HG03457 (cell line): Measurements from ENCODE around the gene CPEB4.

Experiments used
- ATAC-seq: cut with Tn5 transposase; IDR thresholded peaks from one replicate; pipeline ENCODE4 v1.9.1; 2021; ENCODE audit warnings: moderate number of reproducible peaks; ENCODE audit not compliant: unreplicated experiment

Gene CPEB4

GRCh38 chr5:173858670-173859407, 29.3 kb upstream of the CPEB4 start:
- no peak for ATAC-seq

- no peak for ATAC-seq
Measured at GRCh38 chr5:173859408-173860159, 28.6 kb upstream of the CPEB4 start.

- ATAC-seq, result no peak
Measured at GRCh38 chr5:173862047-173862477, 26.1 kb upstream of the CPEB4 start.

GRCh38 chr5:173863359-173863758, 24.8 kb upstream of the CPEB4 start:
- no peak for ATAC-seq

GRCh38 chr5:173864126-173865050, 23.8 kb upstream of the CPEB4 start:
- ATAC-seq, result no peak

GRCh38 chr5:173866243-173866857, 21.8 kb upstream of the CPEB4 start:
- ATAC-seq, result no peak

GRCh38 chr5:173866858-173867679, 21.1 kb upstream of the CPEB4 start:
- ATAC-seq, result no peak

GRCh38 chr5:173868096-173868880, 19.9 kb upstream of the CPEB4 start:
- ATAC-seq, result no peak

- no peak for ATAC-seq
Measured at GRCh38 chr5:173869316-173869715, 18.8 kb upstream of the CPEB4 start.

GRCh38 chr5:173872957-173873305, 15.2 kb upstream of the CPEB4 start:
- ATAC-seq, result no peak

GRCh38 chr5:173873306-173873922, 14.7 kb upstream of the CPEB4 start:
- no peak for ATAC-seq

GRCh38 chr5:173875189-173875588, 13.0 kb upstream of the CPEB4 start:
- no peak for ATAC-seq

GRCh38 chr5:173878224-173878967, 9.8 kb upstream of the CPEB4 start:
- ATAC-seq, result no peak

- ATAC-seq, result no peak
Measured at GRCh38 chr5:173880306-173880985, 7.7 kb upstream of the CPEB4 start.

- ATAC-seq, result no peak
Measured at GRCh38 chr5:173881811-173882575, 6.2 kb upstream of the CPEB4 start.

GRCh38 chr5:173882632-173883031, 5.5 kb upstream of the CPEB4 start:
- ATAC-seq, result no peak
